ENCODE data around the gene ZNF334.

DNA sequence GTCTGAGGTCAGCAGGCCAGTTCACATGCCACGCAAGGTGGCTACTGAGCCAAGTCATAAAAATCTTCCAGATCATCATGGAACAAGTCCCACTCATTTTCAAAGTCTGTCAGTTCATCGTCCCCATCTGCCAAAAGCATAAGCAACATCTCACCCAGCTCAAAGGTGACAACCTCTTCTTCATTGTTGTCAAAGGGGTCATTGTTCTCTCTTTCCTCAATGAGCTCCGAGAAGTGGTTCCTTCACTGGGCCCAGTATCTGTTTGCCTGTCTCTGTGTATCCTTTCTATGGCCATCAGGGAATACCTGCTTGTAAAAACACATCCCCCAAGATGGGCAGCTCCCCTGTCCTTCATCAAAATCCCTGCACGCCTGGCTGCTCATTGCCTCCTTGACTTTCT is 49.5 kb downstream of the ZNF334 start:
- TF ChIP-seq, protein P1, sequence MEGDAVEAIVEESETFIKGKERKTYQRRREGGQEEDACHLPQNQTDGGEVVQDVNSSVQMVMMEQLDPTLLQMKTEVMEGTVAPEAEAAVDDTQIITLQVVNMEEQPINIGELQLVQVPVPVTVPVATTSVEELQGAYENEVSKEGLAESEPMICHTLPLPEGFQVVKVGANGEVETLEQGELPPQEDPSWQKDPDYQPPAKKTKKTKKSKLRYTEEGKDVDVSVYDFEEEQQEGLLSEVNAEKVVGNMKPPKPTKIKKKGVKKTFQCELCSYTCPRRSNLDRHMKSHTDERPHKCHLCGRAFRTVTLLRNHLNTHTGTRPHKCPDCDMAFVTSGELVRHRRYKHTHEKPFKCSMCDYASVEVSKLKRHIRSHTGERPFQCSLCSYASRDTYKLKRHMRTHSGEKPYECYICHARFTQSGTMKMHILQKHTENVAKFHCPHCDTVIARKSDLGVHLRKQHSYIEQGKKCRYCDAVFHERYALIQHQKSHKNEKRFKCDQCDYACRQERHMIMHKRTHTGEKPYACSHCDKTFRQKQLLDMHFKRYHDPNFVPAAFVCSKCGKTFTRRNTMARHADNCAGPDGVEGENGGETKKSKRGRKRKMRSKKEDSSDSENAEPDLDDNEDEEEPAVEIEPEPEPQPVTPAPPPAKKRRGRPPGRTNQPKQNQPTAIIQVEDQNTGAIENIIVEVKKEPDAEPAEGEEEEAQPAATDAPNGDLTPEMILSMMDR (conservative IDR thresholded peaks at IDR 0.05; ENCODE audit: low read length) = no peak
- TF ChIP-seq EZH2phosphoT487 (IDR thresholded peaks at IDR 0.05; ENCODE audit: borderline replicate concordance, low read depth, low read length) = no peak

Data from OCI-LY7 (cell line).